Heart right ventricle (tissue), 16 donors: Measurements from ENCODE around the gene METTL26. TPM values are rescaled to one million over a fixed set of nuclear protein-coding genes. Genes with fewer than 3 reads are reported as not detected.

Experiments used
- ATAC-seq, 8 donors: fragments of 200-7000 bp; cut with Tn5 transposase; one replicate each; pipeline ENCODE4 v1.9.1; 2020; ENCODE audit warnings: mild to moderate bottlenecking in 8 of 8, moderate library complexity in 8 of 8, moderate number of reproducible peaks in 1 of 8
- DNase-seq, 2 donors: peaks; one replicate each; pipeline ENCODE4 v3.0.0-alpha.2; 2020
- H3K27ac ChIP-seq, 10 donors: fragments of 200-600 bp; sonication (generic) in 2 of 10; one replicate each; pipeline versions ENCODE4 v1.5.0 to v1.8.0; 2020 to 2022; ENCODE audit warnings: mild to moderate bottlenecking in 3 of 10
- H3K27me3 ChIP-seq, 7 donors: fragments of 200-600 bp; one replicate each; pipeline ENCODE4 v1.8.0; 2021 to 2022; ENCODE audit warnings: mild to moderate bottlenecking in 2 of 7
- H3K36me3 ChIP-seq, 9 donors: fragments of 200-600 bp; sonication (generic) in 1 of 9; one replicate each; pipeline versions ENCODE4 v1.5.0 to v1.8.0; 2020 to 2022; ENCODE audit warnings: mild to moderate bottlenecking in 2 of 9
- H3K4me1 ChIP-seq, 9 donors: fragments of 200-600 bp; sonication (generic) in 1 of 9; one replicate each; pipeline versions ENCODE4 v1.5.0 to v1.8.0; 2020 to 2022; ENCODE audit warnings: mild to moderate bottlenecking in 4 of 9
- H3K4me3 ChIP-seq, 10 donors: fragments of 200-600 bp; sonication (generic) in 2 of 10; one replicate each; pipeline versions ENCODE4 v1.5.0 to v1.8.0; 2020 to 2022; ENCODE audit warnings: mild to moderate bottlenecking in 7 of 10, moderate library complexity in 2 of 10
- H3K9me3 ChIP-seq, 11 donors: fragments of 200-600 bp in 10 of 11; sonication (generic) in 2 of 11; one replicate each; pipeline versions ENCODE4 v1.5.0 to v1.8.0; 2013 to 2022; ENCODE audit warnings: mild to moderate bottlenecking in 2 of 11, control low read depth in 1 of 11, moderate library complexity in 1 of 11
- CTCF ChIP-seq, 9 donors: fragments of 200-600 bp; sonication (generic) in 2 of 9; IDR thresholded peaks; one replicate each; pipeline versions ENCODE4 v1.5.0 to v1.8.0; 2021 to 2022; ENCODE audit warnings: antibody characterized with exemption in 9 of 9, mild to moderate bottlenecking in 5 of 9, moderate library complexity in 1 of 9
- WGBS, 2 donors: extraction: QIAGEN DNeasy Blood & Tissue Kit; methylation state at CpG; one replicate each; pipeline ENCODE4 v1.1.7; 2013; ENCODE audit warnings: inconsistent platforms in 1 of 2; 5-methylcytosine and 5-hydroxymethylcytosine counted together
- intact Hi-C, 10 donors: fragments of 100-400 bp; cut with DNase I; formaldehyde crosslinking; loops; one replicate each; pipeline versions ENCODE4 v1.11.1 to v1.14.2; 2022
- polyA plus RNA-seq, 2 donors: library from polyadenylated mRNA; stranded (reverse); fragments of 200-250 nt; gene quantifications; one replicate each; pipeline ENCODE4 v1.2.3, GENCODE V29; 2013
- total RNA-seq, 10 donors: library from RNA; stranded (reverse); fragmentation: NEBNext Ultra II Directional in 3 of 10; extraction: Animal tissue kit (Norgen Biotek cat#: 25700) in 3 of 10; gene quantifications; one replicate each; pipeline versions ENCODE4 v1.2.1 to v1.2.4, GENCODE V29; 2021 to 2023
- donor health status: Arrhythmogenic right ventricular cardiomyopathy.
- donor health status: ischemic (EF 13 %, LVEDD 7.1; RV severe dilation, severe dysfunction).
- donor health status: healthy with polysubstance abuse.
- donor health status: DM: no; HTN: yes; CAD: no.
- donor health status: DM: no; HTN: no; CAD: no.
- donor health status: ischemic (EF 25% LVEDD 6.9; RV normal size, moderate dysfunction).
- donor health status: ischemic (EF 25% LVEDD 5.7; RV mildly dilated, moderate dysfunction).
- donor health status: healthy.
- donor health status: DM: yes; HTN: yes; CAD: no.
- donor health status: Ischemic cardiomyopathy.
- donor health status: ischemic (EF 35%, LVEDD 5.7; RV mildly dilated, moderate dysfunction).
- donor health status: nonischemic (EF 11% LVEDD 7.7; RV severe dilation, severe dysfunction).
- donor health status: DM: yes; HTN: yes; CAD: no.
- donor health status: PGD.
- donor health status: ischemic (EF 29% LVEDD 5.4; RV normal size, mild dysfunction).
- donor health status: nonischemic (EF 23%, LVEDD 6.1; RV moderate dilation, normal function).

The METTL26 gene
- total and polyA plus RNA-seq, 12 donors: 34.5 to 237 (median 44.8) TPM

DNA sequence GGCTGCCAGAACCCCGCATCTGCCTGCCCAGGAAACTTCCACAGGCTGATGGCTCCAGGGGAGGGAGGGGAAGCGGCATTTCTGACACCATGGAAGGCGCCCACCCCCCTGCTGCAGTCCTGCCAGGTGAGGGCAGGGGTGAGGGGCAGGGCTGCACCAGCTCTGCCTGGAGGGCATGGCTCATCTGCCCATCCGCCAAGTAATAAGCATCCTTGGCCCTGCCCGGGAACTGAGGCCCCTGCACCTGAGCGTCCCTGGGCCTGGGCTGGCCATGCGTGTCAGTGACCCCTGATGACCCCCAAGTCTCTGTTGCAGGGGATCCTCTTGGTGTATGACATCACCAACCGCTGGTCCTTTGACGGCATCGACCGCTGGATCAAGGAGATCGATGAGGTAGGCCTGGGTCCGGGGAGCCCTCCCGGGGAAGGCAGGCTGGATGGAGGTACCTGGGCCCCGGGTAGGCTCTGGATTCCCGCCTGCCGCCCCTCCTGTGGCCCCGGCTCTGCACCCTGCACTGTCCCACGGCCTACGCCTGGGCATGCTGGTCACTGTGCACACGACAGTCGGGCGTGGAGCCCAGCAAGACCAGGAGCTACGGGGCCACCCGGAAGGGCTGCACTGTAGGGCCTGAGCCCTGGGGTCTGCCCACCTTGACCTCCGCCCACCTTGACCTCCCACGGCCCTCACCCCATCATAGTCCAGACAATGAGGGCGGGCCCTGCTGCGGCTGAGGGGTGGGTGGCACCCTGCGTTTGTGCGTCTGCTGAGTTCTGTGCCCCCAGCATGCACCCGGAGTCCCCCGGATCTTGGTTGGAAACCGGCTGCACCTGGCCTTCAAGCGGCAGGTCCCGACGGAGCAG, 10.8 kb downstream of the METTL26 start:
- WGBS, 2 donors: 95 to 97% methylated on average over 35 to 37 of the region's 37 CpGs

GRCh38 chr16:624526-625070, 11.5 kb downstream of the METTL26 start:
- WGBS, 2 donors: 77 to 85% methylated on average over 10 of the region's 10 CpGs
- Histone ChIP-seq H3K27ac (no peak overlapping the region), H3K36me3 (peaks cover 0 to 41% (median 9%) of the 10 kb centered on the region in 9 donors), H3K4me3 (no peak overlapping the region), H3K9me3 (no peaks in the 10 kb centered on the region), H3K27me3 (no peaks in the 10 kb centered on the region), H3K4me1 (peaks cover under 1 to 9% (median 3%) of the 10 kb centered on the region in 9 donors)
- no peak for ATAC-seq
- no peak for DNase-seq
- TF ChIP-seq CTCF (IDR thresholded peaks at IDR 0.05): no peak
- intact Hi-C loops: no loop called here

More for the DNA sequence above, 10.8 kb downstream of the METTL26 start:
- peaks cover 0 to 41% (median 9%) of the 10 kb centered on the region in 9 donors for H3K36me3 ChIP-seq
- H3K27me3 ChIP-seq: no peaks in the 10 kb centered on the region
- no peak for DNase-seq
- intact Hi-C loops: no loop called here
- no peak for ATAC-seq
- TF ChIP-seq CTCF (IDR thresholded peaks at IDR 0.05): no peak
- no peak overlapping the region for H3K4me3 ChIP-seq
- H3K4me1 ChIP-seq: peaks cover 8 to 16% (median 10%) of the 10 kb centered on the region in 9 donors
- H3K27ac ChIP-seq: no peak overlapping the region
- H3K9me3 ChIP-seq: no peaks in the 10 kb centered on the region

- ATAC-seq (no peak), DNase-seq (no peak)
- intact Hi-C loops: no loop called here
- WGBS, 2 donors: 97% methylated on average over 17 of the region's 17 CpGs
- Histone ChIP-seq H3K4me3 (no peak overlapping the region), H3K36me3 (peaks cover 0 to 34% (median 7%) of the 10 kb centered on the region in 9 donors), H3K27me3 (no peaks in the 10 kb centered on the region), H3K4me1 (no peaks in the 10 kb centered on the region), H3K27ac (no peak overlapping the region), H3K9me3 (no peaks in the 10 kb centered on the region)
- no peak for TF ChIP-seq CTCF (IDR thresholded peaks at IDR 0.05)
Measured at GRCh38 chr16:622920-623280, 13.2 kb downstream of the METTL26 start.

- 85 to 92% methylated on average over 21 of the region's 21 CpGs for WGBS, 2 donors
- Histone ChIP-seq H3K4me3 (no peak overlapping the region), H3K36me3 (peaks cover 0 to 31% (median 0%) of the 10 kb centered on the region in 9 donors), H3K27me3 (no peaks in the 10 kb centered on the region), H3K27ac (no peak overlapping the region), H3K4me1 (no peaks in the 10 kb centered on the region), H3K9me3 (no peaks in the 10 kb centered on the region)
- ATAC-seq (no peak), DNase-seq (no peak)
- intact Hi-C loops: no loop called here
- TF ChIP-seq CTCF (IDR thresholded peaks at IDR 0.05): no peak
Measured at GRCh38 chr16:621526-622105, 14.5 kb downstream of the METTL26 start.
